HUES48 (cell line): ENCODE data around the gene ALDH1A2.
"Not testable (repeated sequence)": the region's sequence is repeated elsewhere in the genome, so short reads cannot be mapped to it uniquely, and the experiment has no call there.

ENCODE experiments used
- H3K27ac ChIP-seq: one replicate; pipeline ENCODE4 v1.7.0; 2013; ENCODE audit warnings: low read depth, low read length, inconsistent platforms
- H3K27me3 ChIP-seq: 2 replicates; pipeline ENCODE4 v1.6.1; 2013; ENCODE audit warnings: mild to moderate bottlenecking, low read length; ENCODE audit not compliant: control insufficient read depth, insufficient read depth
- H3K36me3 ChIP-seq: 2 replicates; pipeline ENCODE4 v1.6.1; 2013; ENCODE audit warnings: low read length; ENCODE audit not compliant: control insufficient read depth, insufficient read depth
- H3K4me1 ChIP-seq: 2 replicates; pipeline ENCODE4 v1.6.1; 2013; ENCODE audit warnings: mild to moderate bottlenecking, low read length; ENCODE audit not compliant: control insufficient read depth, insufficient read depth
- H3K4me3 ChIP-seq: 2 replicates; pipeline ENCODE4 v1.5.1; 2013; ENCODE audit warnings: mild to moderate bottlenecking, low read depth, low read length
- H3K9ac ChIP-seq: 2 replicates; pipeline ENCODE4 v1.6.1; 2013; ENCODE audit warnings: mild to moderate bottlenecking, low read depth, low read length, moderate library complexity
- H3K9me3 ChIP-seq: 2 replicates; pipeline ENCODE4 v1.6.1; 2013; ENCODE audit warnings: low read length; ENCODE audit not compliant: control insufficient read depth, insufficient read depth

The ALDH1A2 gene

GRCh38 chr15:58065445-58066041 lies at the start of gene ALDH1A2:
ALDH1A2 (minus strand) TSS chr15:58065711; CDS start chr15:58065650, 61 bp downstream.
- no peaks in the 10 kb centered on the region for H3K36me3 ChIP-seq
- peaks cover 9% of the 10 kb centered on the region; the same call in 1 of the 2 replicates for H3K4me1 ChIP-seq
- peak within 1 kb of the TSS; percentile 58 for H3K4me3 ChIP-seq
- H3K9ac ChIP-seq: no peak within 1 kb of the TSS
- peaks cover 88% of the 10 kb centered on the region for H3K27me3 ChIP-seq
- no peak within 1 kb of the TSS for H3K27ac ChIP-seq
- no peaks in the 10 kb centered on the region for H3K9me3 ChIP-seq

DNA sequence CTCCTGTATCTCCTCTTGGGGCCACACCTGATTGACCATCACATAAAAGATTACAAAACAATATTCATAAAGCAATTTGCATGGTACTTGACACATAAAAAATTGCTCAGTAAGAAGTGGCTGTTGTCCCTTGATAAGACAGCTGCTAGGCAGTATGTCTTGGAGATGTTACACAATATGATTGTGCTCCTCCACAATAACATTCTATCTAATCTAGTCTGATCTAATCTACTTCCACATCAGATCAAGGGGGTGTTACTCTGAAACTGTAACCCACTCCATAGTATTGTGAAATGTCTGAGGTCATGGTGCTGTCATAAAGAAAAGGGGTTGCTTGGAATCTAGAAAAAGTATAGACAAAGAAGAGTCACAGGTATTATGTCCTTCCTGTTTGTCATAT lies 49.3 kb upstream of the ALDH1A2 start:
- Histone ChIP-seq H3K36me3 (no peaks in the 10 kb centered on the region), H3K4me3 (no peak overlapping the region)

DNA sequence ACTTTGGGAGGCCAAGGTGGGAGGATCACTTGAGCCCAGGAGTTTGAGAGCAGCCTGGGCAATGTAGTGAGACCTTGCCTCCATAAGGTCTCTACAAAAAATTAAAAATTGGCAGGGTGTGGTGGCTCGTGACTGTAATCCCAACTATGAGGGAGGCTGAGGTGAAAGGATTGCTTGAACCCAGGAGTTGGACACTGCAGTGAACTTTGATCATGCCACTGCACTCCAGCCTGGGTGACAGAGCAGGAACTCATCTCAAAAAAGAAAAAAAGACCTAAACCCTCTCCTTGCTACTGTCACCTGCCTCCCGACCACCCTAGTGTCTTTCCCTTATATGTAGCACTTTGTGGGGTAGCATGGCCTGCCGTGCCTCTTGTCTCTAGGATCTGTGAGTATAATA lies 48.9 kb upstream of the ALDH1A2 start:
- no peak overlapping the region for H3K27ac ChIP-seq
- no peaks in the 10 kb centered on the region for H3K36me3 ChIP-seq
- no peak overlapping the region for H3K9ac ChIP-seq
- no peaks in the 10 kb centered on the region for H3K27me3 ChIP-seq
- peaks cover 9% of the 10 kb centered on the region for H3K4me1 ChIP-seq
- H3K4me3 ChIP-seq: no peak overlapping the region
- H3K9me3 ChIP-seq: no peaks in the 10 kb centered on the region

More for the DNA sequence above, 49.3 kb upstream of the ALDH1A2 start:
- Histone ChIP-seq H3K4me1 (peaks cover 9% of the 10 kb centered on the region), H3K9ac (no peak overlapping the region), H3K27ac (no peak overlapping the region), H3K9me3 (no peaks in the 10 kb centered on the region), H3K27me3 (no peaks in the 10 kb centered on the region)

GRCh38 chr15:58113358-58113757 lies 47.8 kb upstream of the ALDH1A2 start:
- H3K9ac ChIP-seq, H3K27ac ChIP-seq, H3K36me3 ChIP-seq, H3K4me3 ChIP-seq, H3K9me3 ChIP-seq, H3K27me3 ChIP-seq, H3K4me1 ChIP-seq: not testable (repeated sequence)

GRCh38 chr15:58111718-58112104 lies 46.2 kb upstream of the ALDH1A2 start:
- Histone ChIP-seq H3K27ac (no peak overlapping the region), H3K9me3 (no peaks in the 10 kb centered on the region), H3K9ac (no peak overlapping the region), H3K4me1 (no peaks in the 10 kb centered on the region), H3K36me3 (no peaks in the 10 kb centered on the region), H3K4me3 (no peak overlapping the region), H3K27me3 (no peaks in the 10 kb centered on the region)

DNA sequence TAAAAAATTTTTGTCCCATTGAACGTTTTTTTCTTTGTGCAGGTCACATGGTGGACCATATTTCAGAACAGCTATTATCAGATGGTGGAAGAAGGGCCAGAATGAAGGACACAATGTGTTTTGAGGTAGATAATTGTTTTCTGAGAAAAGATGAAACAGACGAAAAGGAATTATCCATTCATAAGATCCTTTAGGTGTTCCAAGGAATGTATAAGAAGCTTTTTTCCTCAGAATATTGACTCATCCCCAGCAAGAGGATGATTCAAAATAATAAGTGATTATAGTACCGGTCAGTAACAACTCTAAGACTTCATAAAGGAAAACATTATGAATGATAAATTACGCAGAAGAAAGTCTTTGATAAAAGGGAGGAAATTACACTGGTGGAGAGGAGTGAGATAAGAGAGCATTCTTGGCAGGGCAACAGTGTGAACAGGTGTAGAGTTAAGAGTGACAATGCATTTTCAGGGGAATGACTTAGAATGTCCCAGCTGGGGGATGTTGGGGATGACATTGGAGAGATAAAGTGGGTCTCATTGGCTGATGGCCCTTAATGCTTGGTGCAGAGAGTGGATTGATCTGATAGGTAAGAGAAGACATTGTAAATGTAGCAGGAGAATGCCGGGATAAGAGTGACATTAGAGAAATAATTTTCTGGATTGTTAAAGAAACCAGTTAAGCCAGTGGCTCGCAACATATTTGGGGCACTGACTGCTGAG lies 45.6 kb upstream of the ALDH1A2 start:
- no peaks in the 10 kb centered on the region for H3K4me1 ChIP-seq
- H3K27me3 ChIP-seq: no peaks in the 10 kb centered on the region
- H3K9me3 ChIP-seq: no peaks in the 10 kb centered on the region
- no peak overlapping the region for H3K9ac ChIP-seq
- no peak overlapping the region for H3K27ac ChIP-seq
- H3K4me3 ChIP-seq: no peak overlapping the region
- no peaks in the 10 kb centered on the region for H3K36me3 ChIP-seq

DNA sequence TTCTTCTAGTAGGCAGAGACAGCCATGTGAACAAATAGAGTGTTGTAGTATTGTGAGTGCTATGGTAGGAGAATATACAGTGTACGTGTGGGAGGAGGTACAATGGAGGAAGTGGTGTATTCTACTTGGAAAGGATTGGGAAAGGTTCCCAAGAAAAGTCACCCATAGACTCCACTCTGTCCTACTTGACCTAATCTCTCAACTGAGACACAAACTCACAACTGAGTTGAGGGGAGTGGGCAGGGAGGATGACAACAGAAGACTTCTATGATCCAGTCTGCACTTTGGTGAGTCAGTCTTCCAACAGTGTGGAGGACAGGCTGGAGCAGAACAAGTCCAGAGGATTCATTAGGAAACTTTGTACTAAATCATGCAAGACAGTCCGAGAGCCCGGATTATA lies 43.9 kb upstream of the ALDH1A2 start:
- Histone ChIP-seq H3K4me3 (no peak overlapping the region), H3K36me3 (no peaks in the 10 kb centered on the region), H3K27me3 (no peaks in the 10 kb centered on the region), H3K9ac (no peak overlapping the region), H3K27ac (no peak overlapping the region), H3K9me3 (no peaks in the 10 kb centered on the region), H3K4me1 (no peaks in the 10 kb centered on the region)

- no peaks in the 10 kb centered on the region for H3K4me1 ChIP-seq
- no peak overlapping the region for H3K4me3 ChIP-seq
- H3K27ac ChIP-seq: no peak overlapping the region
- no peaks in the 10 kb centered on the region for H3K36me3 ChIP-seq
- no peaks in the 10 kb centered on the region for H3K9me3 ChIP-seq
- H3K27me3 ChIP-seq: no peaks in the 10 kb centered on the region
- H3K9ac ChIP-seq: no peak overlapping the region
These were observed 42.6 kb upstream of the ALDH1A2 start for GRCh38 chr15:58108117-58108516.

DNA sequence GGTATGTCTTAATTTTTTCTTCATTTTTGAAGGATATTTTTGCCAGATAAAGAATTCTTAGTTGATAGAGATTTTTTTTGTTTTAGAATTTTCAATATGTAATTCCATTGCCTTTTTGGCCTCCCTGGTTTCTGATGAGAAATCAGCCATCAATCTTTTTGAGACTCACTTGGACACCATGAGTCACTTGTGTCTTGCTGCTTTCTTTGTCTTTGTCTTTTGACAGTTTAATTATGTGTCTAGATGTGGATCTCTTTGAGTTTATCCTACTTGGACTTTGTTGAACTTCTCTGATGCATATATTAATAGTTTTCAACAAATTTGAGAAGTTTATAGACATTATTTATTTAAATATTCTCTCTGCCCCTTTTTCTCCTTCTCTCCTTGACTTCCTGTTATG lies 38.0 kb upstream of the ALDH1A2 start:
- Histone ChIP-seq H3K4me3 (no peak overlapping the region), H3K9ac (no peak overlapping the region), H3K36me3 (no peaks in the 10 kb centered on the region), H3K27ac (no peak overlapping the region), H3K27me3 (no peaks in the 10 kb centered on the region), H3K9me3 (no peaks in the 10 kb centered on the region), H3K4me1 (no peaks in the 10 kb centered on the region)

GRCh38 chr15:58096529-58097084 lies 31.1 kb upstream of the ALDH1A2 start:
- Histone ChIP-seq H3K4me3 (no peak overlapping the region), H3K27ac (no peak overlapping the region), H3K9me3 (no peaks in the 10 kb centered on the region), H3K4me1 (no peaks in the 10 kb centered on the region), H3K27me3 (no peaks in the 10 kb centered on the region), H3K9ac (no peak overlapping the region), H3K36me3 (no peaks in the 10 kb centered on the region)

- no peak overlapping the region for H3K27ac ChIP-seq
- no peaks in the 10 kb centered on the region for H3K27me3 ChIP-seq
- H3K9ac ChIP-seq: no peak overlapping the region
- H3K36me3 ChIP-seq: no peaks in the 10 kb centered on the region
- no peak overlapping the region for H3K4me3 ChIP-seq
- H3K4me1 ChIP-seq: no peaks in the 10 kb centered on the region
- no peaks in the 10 kb centered on the region for H3K9me3 ChIP-seq
These were observed 29.9 kb upstream of the ALDH1A2 start for GRCh38 chr15:58095415-58095814.
